HG03175 (cell line): ENCODE results near the gene RBM12.

Experiments
- ATAC-seq: cut with Tn5 transposase; IDR thresholded peaks from one replicate; pipeline ENCODE4 v1.9.1; 2021; ENCODE audit warnings: mild to moderate bottlenecking, moderate library complexity; ENCODE audit not compliant: unreplicated experiment

Gene RBM12

GRCh38 chr20:35600993-35601973 is 63.4 kb downstream of the RBM12 start:
- ATAC-seq, result no peak

GRCh38 chr20:35600176-35600992 is 64.3 kb downstream of the RBM12 start:
- no peak for ATAC-seq

GRCh38 chr20:35599776-35600120 is 65.0 kb downstream of the RBM12 start:
- no peak for ATAC-seq
